Posterior vena cava (tissue), 2 donors: ENCODE data around the gene SELENOP. TPM values are rescaled to one million over a fixed set of nuclear protein-coding genes. Genes with fewer than 3 reads are reported as not detected.

ENCODE experiments used
- DNase-seq: peaks from one replicate; pipeline ENCODE4 v3.0.0-alpha.2; 2020; ENCODE audit warnings: low spot score
- intact Hi-C, 2 donors: fragments of 100-400 bp; cut with DNase I; formaldehyde crosslinking; loops; one replicate each; pipeline versions ENCODE4 v1.14.1 to v1.14.2; 2022 to 2023
- total RNA-seq, 2 donors: library from RNA; stranded (reverse); fragmentation: NEBNext Ultra II Directional; extraction: Animal tissue kit (Norgen Biotek cat#: 25700); gene quantifications; one replicate each; pipeline ENCODE4 v1.2.1, GENCODE V29; 2021
- donor health status: DM: yes; HTN: yes; CAD: no.
- donor health status: DM: yes; HTN: yes; CAD: no.

SELENOP gene
- total RNA-seq, 2 donors from 2014 or later, result 165 to 332 TPM

DNA sequence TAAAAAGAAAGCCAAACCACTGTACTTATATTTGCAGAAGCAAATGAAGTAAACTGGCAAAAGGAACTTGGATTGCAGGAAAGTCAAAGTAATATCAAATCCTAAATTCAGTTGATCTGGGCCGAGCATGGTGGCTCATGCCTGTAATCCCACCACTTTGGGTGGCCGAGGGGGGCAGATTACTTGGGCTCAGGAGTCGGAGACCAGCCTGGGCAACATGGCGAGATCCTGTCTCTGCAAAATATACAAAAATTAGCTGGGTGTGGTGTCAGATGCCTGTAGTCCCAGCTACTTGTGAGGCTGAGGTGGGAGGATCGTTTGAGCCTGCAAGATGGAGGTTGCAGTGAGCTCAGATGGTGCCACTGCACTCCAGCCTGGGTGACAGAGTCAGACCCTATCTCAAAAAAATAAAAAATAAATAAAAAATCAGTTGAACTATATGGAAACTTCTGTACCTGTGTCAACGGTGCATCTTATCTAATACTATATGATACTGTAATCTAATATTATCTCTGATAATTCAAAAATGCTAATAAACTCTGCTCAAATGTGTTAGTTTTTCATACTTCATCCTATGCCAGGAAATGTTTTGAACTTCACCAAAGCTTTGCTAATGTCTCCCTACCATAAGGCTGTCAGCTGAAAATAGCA, 10.1 kb downstream of the SELENOP start:
- intact Hi-C loops, result no loop called here
- DNase-seq, result no peak

DNA sequence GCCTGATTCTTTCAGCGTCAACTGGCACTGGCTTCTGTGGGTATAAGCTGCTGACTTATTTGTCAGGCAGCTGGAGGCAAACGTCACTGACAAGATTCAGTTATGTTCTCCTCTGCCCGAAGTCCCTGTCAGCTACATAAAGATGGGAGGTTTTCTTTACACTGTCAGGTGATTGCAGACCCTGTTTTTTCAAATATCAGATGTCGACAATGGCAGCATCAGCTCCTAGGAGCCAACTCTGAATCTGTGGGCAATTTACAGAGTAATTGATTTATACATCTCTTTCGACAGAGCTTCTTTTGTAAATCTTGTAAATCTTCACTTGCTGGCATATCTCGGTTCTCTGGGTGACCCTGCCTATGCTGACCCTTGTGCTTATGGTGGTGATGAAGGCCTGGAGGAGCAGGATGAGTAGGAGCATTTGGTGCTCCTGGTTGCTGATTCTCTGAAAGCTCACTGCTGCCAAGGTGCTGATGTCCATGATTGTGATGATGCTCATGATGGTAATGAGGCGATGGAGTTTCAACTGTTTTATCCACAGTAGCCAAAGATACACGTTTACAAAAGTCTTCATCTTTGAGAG, 10.9 kb downstream of the SELENOP start:
- intact Hi-C loops, result no loop called here
- no peak for DNase-seq

DNA sequence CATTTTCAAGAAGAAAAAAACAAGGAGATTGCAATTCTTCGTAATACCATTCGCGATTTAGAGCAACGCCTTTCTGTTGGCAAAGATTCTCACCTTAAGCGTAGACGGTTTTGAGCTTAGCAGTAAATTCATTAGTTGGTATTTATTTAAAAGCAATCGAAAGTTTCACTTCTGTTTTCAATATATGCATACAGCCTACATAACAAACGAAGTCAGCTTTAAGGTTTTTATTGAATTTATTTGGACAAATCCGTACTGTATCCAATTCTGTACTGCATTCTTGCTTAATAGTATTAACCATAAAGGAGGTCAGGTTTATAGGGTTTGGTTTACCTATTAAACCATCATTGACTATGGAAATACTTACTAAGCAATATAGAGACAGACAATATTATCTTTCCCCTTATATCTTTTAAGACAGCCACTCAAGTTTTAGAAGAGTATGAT, 12.0 kb downstream of the SELENOP start:
- DNase-seq, result no peak
- intact Hi-C loops, result no loop called here

DNA sequence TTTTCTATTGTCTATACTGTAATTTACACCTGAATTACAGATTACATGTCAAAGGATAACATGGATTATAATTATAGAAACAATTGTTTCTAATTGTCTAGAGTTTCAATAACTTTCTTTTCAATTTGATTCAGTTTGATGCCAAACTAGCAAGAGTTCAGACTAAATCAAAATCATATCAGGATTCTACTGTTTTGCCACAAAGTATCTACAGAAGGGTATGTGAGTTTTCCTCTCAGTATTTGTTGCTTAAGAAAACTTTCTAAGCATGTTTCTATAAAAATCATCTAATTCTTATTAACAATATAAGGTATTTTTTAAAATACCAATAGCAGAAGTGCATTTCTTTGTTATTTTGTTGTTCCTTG, 12.5 kb downstream of the SELENOP start:
- no peak for DNase-seq
- intact Hi-C loops, result no loop called here

DNA sequence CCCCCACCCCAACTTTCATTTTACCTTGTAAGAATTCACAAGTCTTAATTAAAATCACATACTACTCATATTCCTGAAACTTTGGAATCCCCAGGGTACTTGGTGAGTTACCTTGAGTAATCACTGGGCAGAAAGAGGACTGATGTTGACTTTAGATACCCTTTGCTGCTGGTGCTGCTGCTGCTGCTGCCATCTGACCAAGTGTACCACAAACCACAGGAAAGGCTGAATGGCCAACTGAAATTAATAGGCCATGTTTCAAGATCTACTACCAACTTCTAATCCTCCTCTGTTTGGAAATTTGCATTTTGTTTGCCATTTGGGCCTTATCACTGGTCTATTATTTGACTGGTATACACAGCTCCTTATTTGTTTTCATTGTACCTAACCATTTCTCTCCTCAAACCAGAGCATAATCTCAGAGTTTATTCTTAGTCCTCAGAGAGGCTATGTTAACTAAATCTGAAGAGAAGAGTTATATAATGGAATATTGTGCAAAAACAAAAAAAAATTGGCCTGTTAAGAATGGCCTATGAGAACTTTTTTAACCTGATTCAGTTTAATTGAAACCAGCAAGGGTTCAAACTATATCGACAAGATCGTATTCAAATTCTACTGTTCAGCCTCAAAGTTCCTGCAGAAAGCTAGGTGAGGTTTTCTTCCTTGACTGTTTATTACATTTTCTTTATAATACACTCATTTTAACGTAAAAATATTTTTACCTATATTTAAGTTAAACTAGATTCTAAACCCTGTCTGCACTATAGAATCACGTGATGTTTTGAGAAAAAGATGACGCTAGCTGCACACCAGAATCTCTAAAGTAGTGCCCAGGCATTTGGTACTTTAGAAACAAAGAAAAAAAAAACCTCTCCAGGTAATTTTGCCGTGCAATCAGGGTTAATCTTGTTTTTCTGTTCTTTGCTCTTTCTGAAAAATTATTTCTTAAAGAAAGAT, 13.1 kb downstream of the SELENOP start:
- intact Hi-C loops, result no loop called here
- no peak for DNase-seq

DNA sequence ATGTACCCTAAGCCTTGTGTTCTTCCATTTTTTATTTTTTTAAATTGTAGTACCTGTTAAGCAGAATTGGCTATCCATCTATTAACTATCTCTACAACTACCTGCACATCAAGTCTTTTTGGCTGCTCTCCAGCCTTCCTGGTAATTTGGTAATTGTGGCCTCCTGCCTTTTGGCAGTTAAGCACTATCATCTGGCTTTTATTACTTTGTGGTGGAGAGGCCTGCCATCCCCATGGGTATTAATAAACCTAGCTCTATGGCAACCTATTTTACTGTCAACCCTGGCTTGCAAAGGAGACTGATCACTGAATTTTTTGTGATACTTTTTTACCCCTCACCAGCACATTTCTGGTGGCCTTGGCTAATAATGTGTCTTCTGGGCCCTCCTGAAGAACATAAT, 20.5 kb downstream of the SELENOP start:
- intact Hi-C loops, result no loop called here
- no peak for DNase-seq

DNA sequence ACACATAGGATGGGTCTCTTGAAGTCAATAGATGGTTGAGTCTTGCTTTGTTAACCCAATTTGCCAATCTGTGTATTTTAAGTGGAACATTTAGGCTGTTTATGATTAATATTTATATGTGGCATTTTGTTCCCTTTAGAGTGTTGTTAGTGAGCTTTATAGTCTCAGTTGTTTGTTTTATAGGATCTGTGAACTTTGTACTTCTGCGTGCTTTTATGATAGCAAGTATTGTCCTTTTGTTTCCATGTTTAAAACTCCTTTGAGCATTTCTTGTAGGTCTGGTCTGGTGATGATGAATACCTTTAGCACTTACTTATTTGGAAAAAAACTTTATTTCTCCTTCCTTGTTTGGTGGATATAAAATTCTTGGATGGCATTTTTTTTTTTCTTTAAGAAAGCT, 23.8 kb downstream of the SELENOP start:
- no peak for DNase-seq
- intact Hi-C loops, result no loop called here

DNA sequence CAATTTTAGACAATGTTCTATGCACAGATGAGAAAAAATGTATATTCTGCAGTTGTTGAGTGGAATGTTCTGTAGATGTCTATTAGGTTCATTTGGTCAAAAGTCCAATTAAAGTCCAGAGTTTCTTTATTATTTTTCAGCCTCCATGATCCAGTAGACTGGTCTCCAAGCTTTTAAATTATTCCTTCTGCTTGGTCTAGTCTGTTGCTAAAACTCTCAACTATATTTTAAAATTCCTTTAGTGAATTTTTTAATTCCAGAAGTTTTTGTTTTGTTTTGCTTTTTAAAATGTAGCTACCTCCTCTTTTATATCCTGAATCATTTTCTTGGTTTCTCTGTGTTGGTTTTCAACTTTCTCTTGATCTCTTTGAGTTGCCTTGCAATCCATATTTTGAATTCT, 24.6 kb downstream of the SELENOP start:
- DNase-seq, result no peak
- intact Hi-C loops, result no loop called here

DNA sequence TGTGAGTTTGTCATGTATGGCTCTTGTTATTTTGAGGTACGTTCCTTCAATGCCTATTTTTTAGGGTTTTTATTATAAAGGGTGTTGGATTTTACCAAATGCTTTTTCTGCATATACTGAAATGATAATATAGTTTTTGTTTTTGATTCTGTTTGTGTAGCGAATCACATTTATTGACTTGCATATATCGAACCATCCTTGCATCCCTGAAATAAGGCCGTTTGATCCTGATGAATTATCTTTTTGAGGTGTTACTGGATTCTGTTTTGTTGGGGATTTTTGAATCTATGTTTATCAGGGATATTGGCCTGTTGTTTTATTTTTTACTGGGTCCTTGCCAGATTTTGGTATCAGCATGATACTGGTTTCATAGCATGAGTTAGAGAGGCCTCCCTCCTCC, 25.9 kb downstream of the SELENOP start:
- intact Hi-C loops, result no loop called here
- DNase-seq, result no peak

DNA sequence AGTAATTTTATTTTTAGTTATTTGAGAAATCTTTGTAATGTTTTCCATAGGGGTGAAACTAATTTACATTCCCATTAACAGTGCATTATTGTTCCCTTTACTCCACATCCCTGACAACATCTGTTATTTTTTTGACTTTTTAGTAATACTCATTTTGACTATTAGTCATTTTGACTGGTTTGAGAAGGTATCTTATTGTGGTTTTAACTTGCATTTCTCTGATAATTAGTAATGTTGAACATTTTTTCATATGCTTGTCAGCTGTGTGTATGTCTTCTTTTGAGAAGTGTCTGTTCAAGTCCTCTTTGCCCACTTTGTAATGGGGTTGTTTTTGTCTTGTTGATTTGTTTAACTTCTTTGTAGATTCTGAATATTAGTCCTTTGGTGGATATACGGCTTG, 27.6 kb downstream of the SELENOP start:
- no peak for DNase-seq
- intact Hi-C loops, result no loop called here

DNA sequence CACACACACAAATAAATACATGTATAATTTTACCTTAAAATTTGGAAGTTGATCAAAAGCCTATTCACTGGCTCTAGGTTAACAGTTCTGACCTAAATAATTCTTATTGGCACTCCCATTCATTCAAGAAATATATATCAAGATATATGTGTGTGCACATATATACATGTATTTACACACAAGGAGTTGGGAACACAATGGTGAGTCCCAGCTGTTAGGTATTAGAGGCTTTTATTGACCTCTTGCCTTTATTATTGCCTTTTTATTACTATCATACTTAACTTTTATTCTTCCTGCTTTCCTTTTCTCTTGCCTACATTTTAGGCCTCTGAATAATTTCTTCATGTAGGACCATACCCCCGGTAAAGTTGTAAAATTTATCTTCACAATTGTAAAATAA, 30.1 kb downstream of the SELENOP start:
- intact Hi-C loops, result no loop called here
- DNase-seq, result no peak

DNA sequence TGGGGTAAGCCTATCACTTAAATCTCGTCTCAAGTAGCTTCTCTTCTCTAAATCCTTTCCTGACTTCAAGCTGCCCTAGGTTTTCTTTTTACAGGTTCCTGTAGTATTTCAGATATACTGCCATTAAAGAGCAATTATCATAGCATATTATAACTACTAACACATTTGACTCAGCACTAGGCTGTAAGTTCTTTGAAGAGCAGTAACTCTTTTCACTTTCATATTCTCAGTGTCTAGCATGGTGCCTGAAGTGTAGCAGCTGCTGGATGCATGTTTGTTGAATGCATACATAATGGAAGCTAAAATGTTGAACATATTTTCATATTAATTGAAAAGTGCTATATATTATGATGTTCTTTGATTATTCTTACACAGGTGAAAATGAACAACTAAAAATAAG, 32.6 kb downstream of the SELENOP start:
- no peak for DNase-seq
- intact Hi-C loops, result no loop called here

DNA sequence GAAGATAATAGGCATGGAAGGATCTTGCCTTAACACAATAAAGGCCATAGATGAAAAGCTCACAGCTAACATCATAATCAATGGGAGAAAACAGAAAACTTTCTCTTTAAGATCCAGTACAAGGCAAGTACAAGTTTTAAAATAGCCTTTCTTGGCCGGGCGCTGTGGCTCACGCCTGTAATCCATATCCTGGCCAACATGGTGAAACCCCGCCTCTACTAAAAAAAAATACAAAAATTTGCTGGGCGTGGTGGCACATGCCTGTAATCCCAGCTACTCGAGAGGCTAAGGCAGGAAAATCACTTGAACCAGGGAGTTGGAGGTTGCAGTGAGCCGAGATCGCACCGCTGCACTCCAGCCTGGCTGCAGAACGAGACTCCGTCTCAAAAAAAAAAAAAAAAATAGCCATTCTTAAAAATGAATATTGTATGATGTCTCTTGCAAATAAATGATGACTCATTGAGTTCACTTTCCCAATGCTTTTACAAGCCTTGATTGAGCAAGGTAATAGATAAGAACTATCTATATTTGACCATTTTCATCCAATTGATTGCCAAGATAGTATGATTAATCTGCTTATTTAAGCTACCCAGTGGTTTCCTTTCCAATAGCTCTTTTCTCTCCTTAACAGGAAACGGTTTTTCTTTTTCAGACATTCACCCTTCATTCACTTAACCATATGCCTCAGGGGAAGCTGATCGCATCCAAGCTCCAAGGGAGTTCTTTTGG, 39.3 kb downstream of the SELENOP start:
- intact Hi-C loops, result no loop called here

DNA sequence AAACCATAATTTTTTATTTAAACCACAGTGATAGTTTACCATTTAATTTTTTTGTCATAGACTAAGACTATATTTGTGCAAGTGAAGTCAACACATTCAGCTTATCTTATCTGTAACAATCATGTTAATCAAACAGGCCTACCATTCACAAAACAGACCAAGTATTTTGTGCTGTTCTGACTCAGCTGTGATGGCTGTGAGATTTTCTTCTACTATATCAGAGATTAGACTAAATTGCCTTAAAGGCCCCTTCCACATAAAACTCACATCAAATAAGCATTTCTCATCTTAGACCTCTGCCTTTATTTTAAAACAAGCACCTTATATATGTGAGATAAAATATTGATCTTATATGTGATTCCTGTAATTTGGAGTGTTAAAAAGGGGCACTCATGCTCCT, 41.7 kb downstream of the SELENOP start:
- intact Hi-C loops, result no loop called here
- no peak for DNase-seq

More for the DNA sequence above, 39.3 kb downstream of the SELENOP start:
- DNase-seq, result peak; percentile 68

DNA sequence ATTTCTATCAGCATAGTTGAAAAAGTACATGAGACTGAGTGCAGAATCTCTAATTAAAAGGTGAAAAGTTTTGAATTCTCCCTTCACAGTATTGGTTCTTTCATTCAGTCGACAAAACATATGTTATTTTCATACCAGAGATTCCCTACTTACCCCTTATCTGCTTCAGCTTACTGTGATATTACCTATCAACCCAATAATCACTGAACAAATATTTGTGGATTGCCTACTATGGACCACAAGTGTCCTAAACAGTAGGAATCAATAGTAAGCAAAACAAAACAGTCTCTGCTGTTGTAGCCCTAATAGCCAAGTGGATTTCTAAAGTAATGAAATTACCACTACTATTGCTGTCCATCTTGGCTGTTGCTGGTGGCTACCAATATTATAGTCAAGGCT, 43.6 kb downstream of the SELENOP start:
- no peak for DNase-seq
- intact Hi-C loops, result no loop called here

DNA sequence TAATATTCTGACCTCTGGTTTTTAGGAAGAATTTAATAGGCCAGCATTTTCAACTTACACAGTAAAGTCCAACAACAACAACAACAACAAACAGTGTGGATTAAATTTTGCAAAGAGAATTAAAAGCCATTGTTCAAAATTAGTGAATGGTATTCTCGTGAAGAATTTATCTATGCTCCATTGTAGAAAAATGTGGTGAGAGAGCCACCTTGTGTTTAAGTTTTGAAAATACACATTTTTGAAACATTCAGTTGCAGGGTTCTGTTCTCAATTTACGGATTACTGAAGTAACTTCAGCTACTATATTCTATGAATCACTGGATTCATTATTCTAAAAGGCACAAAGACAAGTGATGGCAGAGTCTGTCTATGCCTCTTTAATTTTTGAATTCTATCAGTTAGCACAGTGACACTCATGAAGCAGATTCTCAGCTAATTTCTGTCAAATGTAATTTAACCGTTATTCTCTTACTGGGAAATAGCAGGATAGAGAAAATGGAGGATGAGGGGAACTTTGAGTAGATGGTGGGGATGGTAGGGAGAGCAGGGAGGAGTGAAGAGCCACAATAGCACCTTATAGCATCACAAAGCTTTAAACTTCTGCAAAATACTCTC, 44.1 kb downstream of the SELENOP start:
- no peak for DNase-seq
- intact Hi-C loops, result no loop called here

DNA sequence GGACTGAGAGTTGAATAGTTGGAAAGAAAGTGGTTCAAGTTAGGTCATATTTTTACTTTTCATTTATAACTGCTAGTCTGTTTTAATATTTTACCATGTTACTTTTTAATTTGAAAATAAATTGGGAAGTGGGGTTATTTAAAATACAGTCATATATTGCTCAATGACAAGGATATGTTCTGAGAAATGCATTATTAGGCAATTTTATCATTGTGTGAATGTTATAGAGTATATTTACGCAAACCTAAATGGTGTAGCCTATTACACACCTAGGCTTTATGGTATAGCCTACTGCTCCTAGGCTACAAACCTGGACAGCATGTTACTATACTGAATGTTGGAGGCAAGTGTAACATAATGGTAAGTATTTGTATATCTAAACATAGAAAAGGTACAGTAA, 49.9 kb downstream of the SELENOP start:
- intact Hi-C loops, result no loop called here
- DNase-seq, result no peak

DNA sequence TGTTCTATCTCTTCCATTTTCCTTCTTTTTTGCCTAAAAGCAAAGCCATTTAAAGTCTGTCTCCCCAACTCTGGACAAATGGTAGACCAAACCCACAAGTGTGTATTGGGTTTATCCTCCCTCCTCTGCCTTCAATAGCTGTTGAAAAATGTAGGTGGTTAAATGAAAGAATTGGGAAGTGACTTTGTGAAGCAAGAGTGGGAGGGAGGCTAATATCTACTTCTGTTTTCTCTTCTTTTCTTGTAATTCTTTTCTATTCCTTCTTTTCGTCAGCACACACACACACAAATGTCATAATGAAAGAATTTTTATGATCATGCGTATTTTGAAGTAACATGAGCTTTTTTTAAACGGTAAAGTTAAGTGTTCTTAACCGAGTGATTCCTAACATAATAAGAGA, 51.3 kb downstream of the SELENOP start:
- intact Hi-C loops, result no loop called here
- no peak for DNase-seq

DNA sequence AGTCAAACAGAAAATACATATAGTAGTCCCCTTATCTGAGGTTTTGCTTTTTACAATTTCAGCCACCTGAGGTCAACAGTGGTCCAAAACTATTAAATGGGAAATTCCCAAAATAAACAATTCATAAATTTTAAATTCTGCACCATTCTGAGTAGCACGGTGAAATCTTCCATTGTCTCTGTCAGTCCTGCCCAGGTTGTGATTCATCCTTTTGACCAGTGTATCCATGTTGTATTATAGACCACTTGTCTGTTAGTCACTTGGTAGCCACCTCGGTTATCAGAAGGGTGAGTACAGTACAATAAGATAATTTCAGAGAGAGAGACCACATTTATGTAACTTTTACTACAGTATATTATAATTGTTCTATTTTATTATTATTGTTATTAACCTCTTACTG, 52.2 kb downstream of the SELENOP start:
- no peak for DNase-seq
- intact Hi-C loops, result no loop called here
